Measurements from ENCODE around the gene TMCO4. TPM values are rescaled to one million over a fixed set of nuclear protein-coding genes. Genes with fewer than 3 reads are reported as not detected.
A peak's percentile ranks its signal among the peaks of the same experiment; 100 is the strongest.

The TMCO4 gene
- total and polyA plus RNA-seq, 8 donors = 12.6 to 25.1 (median 17.3) TPM

DNA sequence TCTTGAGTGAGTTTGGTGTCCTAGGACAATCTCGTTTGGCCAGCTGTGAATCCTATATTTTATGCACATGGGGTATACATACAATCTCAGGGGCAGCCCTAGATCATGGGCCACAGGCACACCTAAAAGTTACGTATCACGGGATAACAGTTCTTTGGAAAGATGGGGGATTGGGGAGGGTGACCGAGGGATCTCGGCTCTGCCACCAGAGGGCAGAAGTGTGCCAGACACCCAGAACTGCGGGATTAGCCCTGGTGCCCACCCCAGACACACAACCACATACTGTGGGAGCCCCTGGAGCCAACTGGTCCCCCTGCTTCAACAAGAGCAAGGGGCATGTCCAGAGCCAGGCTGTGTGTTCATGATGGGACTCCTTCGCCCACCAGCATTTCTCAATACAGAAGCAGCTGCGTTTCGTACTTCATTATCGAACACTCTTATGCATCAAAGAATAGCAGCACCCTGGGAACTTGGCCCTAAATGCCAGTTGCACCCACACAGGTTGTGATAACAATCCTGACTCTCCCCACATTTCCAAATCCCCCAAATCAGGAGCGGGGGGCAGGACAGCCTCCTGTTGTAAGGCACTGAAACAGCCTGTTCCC, 37.4 kb downstream of the TMCO4 start:
- FAIRE-seq = no peak
- ATAC-seq = peak; percentile 51 to 86 (median 71)
- H3K4me1 ChIP-seq = no peaks in the 10 kb centered on the region
- TF ChIP-seq, protein P1, sequence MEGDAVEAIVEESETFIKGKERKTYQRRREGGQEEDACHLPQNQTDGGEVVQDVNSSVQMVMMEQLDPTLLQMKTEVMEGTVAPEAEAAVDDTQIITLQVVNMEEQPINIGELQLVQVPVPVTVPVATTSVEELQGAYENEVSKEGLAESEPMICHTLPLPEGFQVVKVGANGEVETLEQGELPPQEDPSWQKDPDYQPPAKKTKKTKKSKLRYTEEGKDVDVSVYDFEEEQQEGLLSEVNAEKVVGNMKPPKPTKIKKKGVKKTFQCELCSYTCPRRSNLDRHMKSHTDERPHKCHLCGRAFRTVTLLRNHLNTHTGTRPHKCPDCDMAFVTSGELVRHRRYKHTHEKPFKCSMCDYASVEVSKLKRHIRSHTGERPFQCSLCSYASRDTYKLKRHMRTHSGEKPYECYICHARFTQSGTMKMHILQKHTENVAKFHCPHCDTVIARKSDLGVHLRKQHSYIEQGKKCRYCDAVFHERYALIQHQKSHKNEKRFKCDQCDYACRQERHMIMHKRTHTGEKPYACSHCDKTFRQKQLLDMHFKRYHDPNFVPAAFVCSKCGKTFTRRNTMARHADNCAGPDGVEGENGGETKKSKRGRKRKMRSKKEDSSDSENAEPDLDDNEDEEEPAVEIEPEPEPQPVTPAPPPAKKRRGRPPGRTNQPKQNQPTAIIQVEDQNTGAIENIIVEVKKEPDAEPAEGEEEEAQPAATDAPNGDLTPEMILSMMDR (IDR thresholded peaks at IDR 0.05) = peak; percentile 44 to 55 (median 50)
- H3K27me3 ChIP-seq = no peaks in the 10 kb centered on the region
- no peak overlapping the region for H3K27ac ChIP-seq
- H3K9me3 ChIP-seq = no peaks in the 10 kb centered on the region
- intact Hi-C loops (cut with DNase I) = loop anchor here in 1 of 3 donors (5.0 kb wide), 1 partner anchor 115 kb away; no protein-coding TSS in a partner anchor
- H3K4me3 ChIP-seq = no peak overlapping the region
- H3K36me3 ChIP-seq = no peaks in the 10 kb centered on the region
- WGBS, 2 donors = 44 to 48% methylated on average over 11 of the region's 11 CpGs
- DNase-seq = peak in 4 of 6 donors; percentile 13 to 74 (median 57)

DNA sequence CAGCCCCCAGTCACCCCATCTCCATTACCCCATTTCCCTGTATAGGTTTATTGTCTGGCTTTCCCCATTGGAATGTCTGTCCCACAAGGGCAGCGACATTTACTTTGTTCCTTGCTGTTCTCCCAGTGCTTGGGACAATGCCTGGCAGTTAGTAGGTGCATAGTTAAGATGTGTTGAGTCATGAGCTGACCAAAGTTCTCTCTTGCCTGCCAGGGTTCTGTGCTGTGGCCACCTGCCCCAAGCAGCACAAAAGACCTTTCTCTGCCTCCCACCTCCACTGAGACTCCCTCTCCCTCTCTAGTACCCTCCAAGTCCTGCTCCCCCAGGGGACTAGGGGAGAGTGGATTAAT, 40.0 kb downstream of the TMCO4 start:
- TF ChIP-seq, protein P1 (IDR thresholded peaks at IDR 0.05) = no peak
- no peak overlapping the region for H3K27ac ChIP-seq
- no peak overlapping the region for H3K4me3 ChIP-seq
- FAIRE-seq (no peak), DNase-seq (no peak), ATAC-seq (no peak)
- no peaks in the 10 kb centered on the region for H3K4me1 ChIP-seq
- intact Hi-C loops (cut with DNase I) = loop anchor here in 1 of 3 donors (5.0 kb wide), 1 partner anchor 118 kb away; no protein-coding TSS in a partner anchor
- no peaks in the 10 kb centered on the region for H3K36me3 ChIP-seq
- 97 to 100% methylated on average over 1 of the region's 1 CpG for WGBS, 2 donors
- H3K9me3 ChIP-seq = no peaks in the 10 kb centered on the region
- H3K27me3 ChIP-seq = no peaks in the 10 kb centered on the region

DNA sequence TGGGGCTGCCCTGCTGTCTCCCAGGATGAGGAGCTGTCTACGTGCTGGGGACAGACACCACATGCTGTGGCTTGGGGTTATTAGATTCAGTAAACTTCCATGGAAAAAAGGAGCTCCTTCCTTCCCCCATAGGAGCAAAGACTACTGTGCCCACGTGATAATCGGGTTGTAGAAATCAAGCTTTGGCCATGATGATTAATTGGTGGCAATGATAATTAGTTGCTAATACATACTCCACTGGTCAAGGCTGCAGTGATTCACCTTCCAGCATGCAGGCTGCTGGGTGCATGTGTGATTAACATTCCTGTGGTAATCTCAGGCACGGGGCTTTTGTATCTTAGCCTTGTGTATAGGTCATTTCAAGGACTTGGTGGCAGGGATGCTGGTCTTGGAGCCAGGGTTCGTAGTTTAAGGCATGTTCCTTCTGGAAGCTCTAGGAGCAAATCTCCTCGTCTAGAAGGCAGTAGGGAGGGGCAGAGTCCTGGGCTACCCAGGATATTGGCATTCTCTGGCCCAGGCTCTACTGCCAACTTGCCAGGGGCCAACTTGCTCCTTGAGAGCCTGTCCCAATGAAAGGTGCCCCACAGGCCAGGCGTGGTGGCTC, 41.4 kb downstream of the TMCO4 start:
- Histone ChIP-seq H3K4me3 (no peak overlapping the region), H3K4me1 (no peaks in the 10 kb centered on the region), H3K27ac (peak overlapping the region in 1 of 4 donors; percentile 24), H3K36me3 (no peaks in the 10 kb centered on the region), H3K27me3 (no peaks in the 10 kb centered on the region), H3K9me3 (no peaks in the 10 kb centered on the region)
- intact Hi-C loops (cut with DNase I) = no loop called here
- no peak for FAIRE-seq
- DNase-seq = peak in 1 of 6 donors; percentile 28
- TF ChIP-seq, protein P1 (IDR thresholded peaks at IDR 0.05) = no peak
- 71 to 76% methylated on average over 7 of the region's 7 CpGs for WGBS, 2 donors
- peak; percentile 33 to 55 (median 48) for ATAC-seq

DNA sequence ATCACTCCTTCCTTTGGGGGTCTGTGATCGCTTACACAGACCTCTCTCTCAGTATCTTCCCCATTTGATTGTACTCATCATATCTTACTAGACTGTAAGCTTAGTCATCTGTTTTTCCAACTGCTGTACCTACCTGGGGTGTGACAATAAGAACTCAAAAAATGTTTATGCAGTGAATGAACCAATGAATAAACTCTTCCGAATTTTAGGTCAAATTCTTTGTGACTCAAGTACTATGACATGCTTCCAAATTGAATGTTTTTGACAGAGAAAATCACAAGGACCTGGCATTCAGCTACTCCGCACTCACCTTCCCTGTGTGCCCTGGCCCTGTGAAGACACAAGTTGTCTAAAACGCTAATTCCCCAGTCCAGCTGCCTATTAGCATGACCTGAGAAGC, 42.1 kb downstream of the TMCO4 start:
- no peak for DNase-seq
- TF ChIP-seq, protein P1 (IDR thresholded peaks at IDR 0.05) = no peak
- WGBS, 2 donors = 95 to 96% methylated on average over 4 of the region's 4 CpGs
- H3K4me3 ChIP-seq = no peak overlapping the region
- H3K36me3 ChIP-seq = no peaks in the 10 kb centered on the region
- no peak overlapping the region for H3K27ac ChIP-seq
- no peak for FAIRE-seq
- H3K9me3 ChIP-seq = no peaks in the 10 kb centered on the region
- no peaks in the 10 kb centered on the region for H3K4me1 ChIP-seq
- ATAC-seq = no peak
- no peaks in the 10 kb centered on the region for H3K27me3 ChIP-seq
- intact Hi-C loops (cut with DNase I) = no loop called here

DNA sequence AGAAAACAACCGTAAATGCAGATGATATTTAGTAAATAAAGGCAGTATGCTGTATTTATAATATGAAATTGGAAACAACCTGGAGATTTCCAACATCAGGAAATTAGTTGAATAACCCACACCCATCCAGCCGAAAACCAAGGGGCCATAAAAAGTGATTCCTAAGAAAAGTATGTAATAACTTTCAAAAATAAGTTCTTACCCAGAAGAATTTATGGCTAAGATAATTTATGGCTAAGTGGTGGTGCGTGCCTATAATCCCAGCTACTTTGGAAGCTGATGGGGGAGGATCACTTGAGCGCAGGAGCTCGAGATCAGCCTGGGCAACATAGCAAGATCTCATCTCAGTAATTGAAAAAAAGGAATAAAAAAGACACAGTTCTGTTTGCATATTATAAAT, 43.2 kb downstream of the TMCO4 start:
- ATAC-seq (no peak), DNase-seq (no peak), FAIRE-seq (no peak)
- Histone ChIP-seq H3K36me3 (peaks cover 0 to under 1% (median 0%) of the 10 kb centered on the region in 3 donors), H3K4me1 (no peaks in the 10 kb centered on the region), H3K27ac (no peak overlapping the region), H3K27me3 (no peaks in the 10 kb centered on the region), H3K9me3 (no peaks in the 10 kb centered on the region), H3K4me3 (no peak overlapping the region)
- intact Hi-C loops (cut with DNase I) = no loop called here
- TF ChIP-seq, protein P1 (IDR thresholded peaks at IDR 0.05) = no peak
- 93 to 95% methylated on average over 5 of the region's 5 CpGs for WGBS, 2 donors
